ENCODE data around the gene SETDB1. TPM values are rescaled to one million over a fixed set of nuclear protein-coding genes. Genes with fewer than 3 reads are reported as not detected.

SETDB1 gene
- total RNA-seq, 2 donors from 2014 or later: 26.3 to 63.8 TPM

- Histone ChIP-seq H3K36me3 (no peaks in the 10 kb centered on the region), H3K4me3 (no peak overlapping the region), H3K27me3 (replicated peaks; ENCODE audit: insufficient read depth) (no peaks in the 10 kb centered on the region), H3K9me3 (no peaks in the 10 kb centered on the region), H3K4me1 (replicated peaks) (no peaks in the 10 kb centered on the region), H3K27ac (no peak overlapping the region)
- intact Hi-C loops (cut with DNase I): no loop called here
- DNase-seq (ENCODE audit: low spot score): no peak
- WGBS: 93% methylated on average over 5 of the region's 5 CpGs
- TF ChIP-seq POLR2AphosphoS5 (IDR thresholded peaks at IDR 0.05): no peak
- no peak for TF ChIP-seq POLR2A (IDR thresholded peaks at IDR 0.05)
- TF ChIP-seq CTCF (IDR thresholded peaks at IDR 0.05): no peak
Measured at GRCh38 chr1:150902346-150902745, 23.8 kb upstream of the SETDB1 start.

GRCh38 chr1:150902751-150903150 is 23.4 kb upstream of the SETDB1 start:
- Histone ChIP-seq H3K36me3 (no peaks in the 10 kb centered on the region), H3K4me1 (replicated peaks) (no peaks in the 10 kb centered on the region), H3K9me3 (no peaks in the 10 kb centered on the region), H3K27me3 (replicated peaks; ENCODE audit: insufficient read depth) (no peaks in the 10 kb centered on the region), H3K4me3 (no peak overlapping the region), H3K27ac (no peak overlapping the region)
- DNase-seq (ENCODE audit: low spot score): no peak
- WGBS: 37% methylated on average over 1 of the region's 1 CpG
- TF ChIP-seq POLR2AphosphoS5 (IDR thresholded peaks at IDR 0.05) (no peak), CTCF (IDR thresholded peaks at IDR 0.05) (no peak), POLR2A (IDR thresholded peaks at IDR 0.05) (no peak)
- intact Hi-C loops (cut with DNase I): no loop called here

GRCh38 chr1:150905301-150905700 is 20.9 kb upstream of the SETDB1 start:
- H3K36me3 ChIP-seq: no peaks in the 10 kb centered on the region
- TF ChIP-seq POLR2A (IDR thresholded peaks at IDR 0.05) (no peak), CTCF (IDR thresholded peaks at IDR 0.05) (no peak), POLR2AphosphoS5 (IDR thresholded peaks at IDR 0.05) (no peak)
- H3K4me1 ChIP-seq (replicated peaks): no peaks in the 10 kb centered on the region
- H3K4me3 ChIP-seq: no peak overlapping the region
- no peak for DNase-seq (ENCODE audit: low spot score)
- no peaks in the 10 kb centered on the region for H3K27me3 ChIP-seq (replicated peaks; ENCODE audit: insufficient read depth)
- no peak overlapping the region for H3K27ac ChIP-seq
- no peaks in the 10 kb centered on the region for H3K9me3 ChIP-seq
- 85% methylated on average over 6 of the region's 6 CpGs for WGBS
- intact Hi-C loops (cut with DNase I): no loop called here

GRCh38 chr1:150906329-150906728 is 19.8 kb upstream of the SETDB1 start:
- Histone ChIP-seq H3K27ac (no peak overlapping the region), H3K4me3 (no peak overlapping the region), H3K9me3 (no peaks in the 10 kb centered on the region), H3K27me3 (replicated peaks; ENCODE audit: insufficient read depth) (no peaks in the 10 kb centered on the region), H3K4me1 (replicated peaks) (no peaks in the 10 kb centered on the region), H3K36me3 (no peaks in the 10 kb centered on the region)
- TF ChIP-seq POLR2AphosphoS5 (IDR thresholded peaks at IDR 0.05): no peak
- no peak for TF ChIP-seq CTCF (IDR thresholded peaks at IDR 0.05)
- no peak for TF ChIP-seq POLR2A (IDR thresholded peaks at IDR 0.05)
- 35% methylated on average over 1 of the region's 1 CpG for WGBS
- DNase-seq (ENCODE audit: low spot score): no peak
- intact Hi-C loops (cut with DNase I): no loop called here

GRCh38 chr1:150906813-150907212 is 19.4 kb upstream of the SETDB1 start:
- no peak for DNase-seq (ENCODE audit: low spot score)
- Histone ChIP-seq H3K36me3 (no peaks in the 10 kb centered on the region), H3K4me3 (no peak overlapping the region), H3K27me3 (replicated peaks; ENCODE audit: insufficient read depth) (no peaks in the 10 kb centered on the region), H3K4me1 (replicated peaks) (no peaks in the 10 kb centered on the region), H3K27ac (no peak overlapping the region), H3K9me3 (no peaks in the 10 kb centered on the region)
- TF ChIP-seq POLR2A (IDR thresholded peaks at IDR 0.05) (no peak), POLR2AphosphoS5 (IDR thresholded peaks at IDR 0.05) (no peak), CTCF (IDR thresholded peaks at IDR 0.05) (no peak)
- intact Hi-C loops (cut with DNase I): no loop called here
- WGBS: 49% methylated on average over 2 of the region's 2 CpGs

All from prostate gland (tissue), 2 donors.